Osteocyte (in vitro differentiated cells): Measurements from ENCODE around the gene ABCB9. TPM values are rescaled to one million over a fixed set of nuclear protein-coding genes. Genes with fewer than 3 reads are reported as not detected.

Source experiments
- DNase-seq: peaks from one replicate; pipeline ENCODE4 v3.0.0; 2021; ENCODE audit warnings: mixed read lengths; ENCODE audit not compliant: unreplicated experiment; ENCODE audit errors: extremely low spot score
- H3K27ac Mint-ChIP-seq: one replicate; pipeline ENCODE4 v1.8.0; 2021; ENCODE audit warnings: mild to moderate bottlenecking, mixed read lengths; ENCODE audit not compliant: unreplicated experiment
- H3K27me3 Mint-ChIP-seq: one replicate; pipeline ENCODE4 v1.8.0; 2021; ENCODE audit warnings: mixed read lengths; ENCODE audit not compliant: unreplicated experiment
- H3K36me3 Mint-ChIP-seq: one replicate; pipeline ENCODE4 v1.8.0; 2021; ENCODE audit warnings: mixed read lengths; ENCODE audit not compliant: unreplicated experiment
- H3K4me1 Mint-ChIP-seq: one replicate; pipeline ENCODE4 v1.8.0; 2021; ENCODE audit warnings: mixed read lengths; ENCODE audit not compliant: unreplicated experiment
- H3K4me3 Mint-ChIP-seq: one replicate; pipeline ENCODE4 v1.8.0; 2021; ENCODE audit warnings: mild to moderate bottlenecking, moderate library complexity, mixed read lengths; ENCODE audit not compliant: unreplicated experiment
- H3K9me3 Mint-ChIP-seq: one replicate; pipeline ENCODE4 v1.8.0; 2021; ENCODE audit warnings: mixed read lengths; ENCODE audit not compliant: unreplicated experiment
- CTCF ChIP-seq: fragments of 200-600 bp; sonication (generic); IDR thresholded peaks from 2 replicates; pipeline ENCODE4 v1.5.0; 2021; ENCODE audit warnings: antibody characterized with exemption, mild to moderate bottlenecking, moderate library complexity
- total RNA-seq: library from RNA; stranded (reverse); gene quantifications from 2 replicates; pipeline ENCODE4 v1.2.1, GENCODE V29; 2021

Gene ABCB9
- total RNA-seq, 1 donor from 2014 or later: 13.4 TPM

DNA sequence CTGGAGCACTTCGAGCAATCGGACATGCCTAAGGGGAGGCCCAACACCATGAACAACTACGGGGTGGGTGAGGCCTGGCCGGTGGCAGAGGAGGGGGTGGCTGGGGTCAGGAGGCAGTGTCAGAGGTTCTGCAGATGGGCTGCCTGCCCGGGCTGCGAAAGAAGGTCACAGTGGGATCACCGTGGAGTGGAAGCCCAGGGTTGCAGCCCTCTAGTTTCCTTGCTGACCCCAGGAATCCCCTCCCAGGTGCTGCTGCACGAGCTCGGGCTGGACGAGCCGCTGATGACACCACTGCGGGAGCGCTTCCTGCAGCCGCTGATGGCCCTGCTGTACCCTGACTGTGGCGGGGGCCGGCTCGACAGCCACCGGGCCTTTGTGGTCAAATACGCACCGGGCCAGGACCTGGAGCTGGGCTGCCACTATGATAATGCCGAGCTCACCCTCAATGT lies 12.3 kb upstream of the ABCB9 start:
- DNase-seq: no peak
- H3K36me3 Mint-ChIP-seq: peaks cover 3% of the 10 kb centered on the region
- no peak overlapping the region for H3K27ac Mint-ChIP-seq
- no peaks in the 10 kb centered on the region for H3K9me3 Mint-ChIP-seq
- TF ChIP-seq CTCF: no peak
- no peaks in the 10 kb centered on the region for H3K27me3 Mint-ChIP-seq
- peaks cover 51% of the 10 kb centered on the region for H3K4me1 Mint-ChIP-seq
- H3K4me3 Mint-ChIP-seq: no peak overlapping the region

DNA sequence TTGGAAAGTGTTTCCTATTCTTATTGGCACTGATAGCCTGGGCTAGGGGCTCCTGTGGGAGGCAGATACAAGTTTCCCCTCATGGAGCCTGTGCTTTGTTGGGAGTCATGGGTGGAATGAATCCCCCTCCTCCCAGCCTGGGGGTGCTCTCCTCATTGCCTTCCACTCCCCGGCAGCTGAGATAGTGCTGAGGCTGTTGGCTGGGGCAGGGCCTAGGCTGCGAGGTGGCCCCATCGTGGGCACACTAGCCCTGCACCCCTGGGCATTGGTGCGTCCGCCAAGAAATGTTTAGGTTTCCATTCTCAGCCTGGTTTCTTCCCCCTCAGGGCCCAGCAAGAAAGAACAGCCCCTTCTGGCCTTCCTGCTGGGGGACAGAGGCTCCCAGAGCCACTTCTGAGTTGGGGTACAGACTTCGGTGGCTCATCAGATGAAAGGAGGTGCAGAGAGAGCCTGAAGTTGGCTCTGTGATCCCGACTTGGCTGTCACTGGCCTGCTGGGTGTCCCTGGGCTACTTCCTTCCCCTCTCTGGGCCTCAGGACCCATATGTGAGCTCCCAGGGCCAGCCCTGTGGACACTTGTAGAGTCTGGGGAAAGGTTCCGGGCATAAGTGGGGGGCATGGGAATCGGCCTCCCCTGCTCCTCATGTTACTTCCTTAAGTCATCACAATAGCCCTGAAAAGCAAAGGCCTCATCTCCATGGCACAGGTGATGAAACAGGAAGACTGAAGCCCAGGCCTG lies 11.6 kb upstream of the ABCB9 start:
- no peak for TF ChIP-seq CTCF
- Mint-ChIP-seq H3K4me3 (no peak overlapping the region), H3K4me1 (peaks cover 44% of the 10 kb centered on the region), H3K9me3 (no peaks in the 10 kb centered on the region), H3K27me3 (no peaks in the 10 kb centered on the region), H3K36me3 (peaks cover 3% of the 10 kb centered on the region), H3K27ac (no peak overlapping the region)
- no peak for DNase-seq

GRCh38 chr12:122977153-122977552 lies 10.9 kb upstream of the ABCB9 start:
- Mint-ChIP-seq H3K4me3 (no peak overlapping the region), H3K27me3 (no peaks in the 10 kb centered on the region), H3K36me3 (peaks cover 3% of the 10 kb centered on the region), H3K9me3 (no peaks in the 10 kb centered on the region), H3K4me1 (peaks cover 43% of the 10 kb centered on the region), H3K27ac (no peak overlapping the region)
- no peak for DNase-seq
- TF ChIP-seq CTCF: no peak

- H3K27ac Mint-ChIP-seq: peak overlapping the region; percentile 100
- no peak for DNase-seq
- H3K9me3 Mint-ChIP-seq: no peaks in the 10 kb centered on the region
- TF ChIP-seq CTCF: no peak
- H3K4me3 Mint-ChIP-seq: no peak overlapping the region
- peaks cover 3% of the 10 kb centered on the region for H3K36me3 Mint-ChIP-seq
- no peaks in the 10 kb centered on the region for H3K27me3 Mint-ChIP-seq
- H3K4me1 Mint-ChIP-seq: peaks cover 38% of the 10 kb centered on the region
These were observed 10.3 kb upstream of the ABCB9 start for GRCh38 chr12:122976648-122976975.

DNA sequence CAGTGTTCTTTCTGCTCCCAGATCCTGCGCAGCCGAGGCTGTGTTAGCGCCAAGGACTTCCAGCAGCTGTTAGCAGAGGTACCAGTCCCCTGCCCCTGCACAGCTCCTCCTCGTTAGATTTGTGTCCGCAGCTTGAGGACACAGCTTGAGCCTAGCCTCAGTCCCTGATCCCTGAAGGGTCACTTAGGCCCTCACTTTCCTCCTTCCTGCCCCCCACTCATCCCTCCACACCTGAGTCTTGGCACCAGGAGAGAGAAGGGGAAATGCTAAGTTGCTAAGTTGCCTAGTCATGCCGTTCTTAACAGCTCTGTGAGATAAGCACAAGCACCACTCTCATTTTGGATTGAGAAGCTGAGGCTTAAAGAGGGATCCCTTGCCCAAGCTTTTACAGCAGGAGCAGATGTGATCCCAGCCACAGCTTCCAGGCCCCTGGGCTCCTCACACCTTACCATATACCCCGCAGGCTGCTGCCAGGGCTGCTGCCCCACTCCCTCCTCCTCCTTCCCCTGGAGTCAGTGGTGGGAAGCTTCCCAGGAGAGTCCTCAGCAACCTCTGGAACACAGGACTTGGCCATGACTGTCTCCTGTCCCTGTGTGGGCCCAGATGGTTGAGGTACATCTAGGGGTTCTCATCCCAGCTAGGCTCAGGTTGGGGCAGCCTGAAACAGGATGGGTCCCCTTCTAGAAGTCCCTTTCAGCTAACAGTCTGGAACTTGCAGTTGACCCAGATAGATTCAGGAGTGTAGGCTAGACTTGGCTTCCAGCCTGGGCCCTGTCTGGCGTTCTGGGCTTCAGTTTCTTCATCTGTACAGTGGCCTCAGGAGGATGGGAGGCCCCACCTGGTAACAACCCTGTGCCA lies 9.8 kb upstream of the ABCB9 start:
- Mint-ChIP-seq H3K27ac (peak overlapping the region; percentile 100), H3K4me3 (peak overlapping the region; percentile 95), H3K9me3 (no peaks in the 10 kb centered on the region), H3K27me3 (no peaks in the 10 kb centered on the region), H3K4me1 (peaks cover 34% of the 10 kb centered on the region), H3K36me3 (peaks cover 3% of the 10 kb centered on the region)
- no peak for TF ChIP-seq CTCF
- no peak for DNase-seq
